ENCODE data around the gene VAV3. TPM values are rescaled to one million over a fixed set of nuclear protein-coding genes. Genes with fewer than 3 reads are reported as not detected.
A peak's percentile ranks its signal among the peaks of the same experiment; 100 is the strongest.

Gene VAV3
- polyA plus RNA-seq, 2 donors = 23.9 to 35.5 TPM

DNA sequence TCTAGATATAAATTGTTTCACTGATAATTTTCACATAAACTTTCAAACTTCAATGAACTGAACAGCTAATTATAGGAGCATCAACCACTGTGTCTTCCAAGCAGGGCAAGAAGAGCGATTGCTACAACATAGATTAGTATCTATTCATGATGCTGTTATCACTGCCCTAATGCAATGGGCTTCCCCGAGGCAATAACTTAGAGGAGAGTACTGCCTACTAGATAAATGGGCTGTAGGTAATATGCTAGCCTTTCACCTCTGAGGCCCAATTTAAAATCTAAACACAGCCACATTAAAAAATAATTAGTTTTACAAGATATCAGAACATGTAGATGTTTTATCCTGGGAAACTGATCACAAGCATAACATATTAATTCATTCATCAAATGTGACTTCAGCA, 318.0 kb downstream of the VAV3 start:
- WGBS, 2 donors = 78 to 86% methylated on average over 2 of the region's 2 CpGs
- H3K9me3 ChIP-seq (ENCODE audit: control insufficient read depth in 2 of 2, insufficient read depth in 1 of 2, low read depth in 1 of 2, low read length in 1 of 2) = no peaks in the 10 kb centered on the region
- peaks cover 0 to 4% of the 10 kb centered on the region in 2 donors for H3K36me3 ChIP-seq (ENCODE audit: control insufficient read depth in 2 of 2, insufficient read depth in 2 of 2, low read length in 1 of 2)
- H3K4me3 ChIP-seq (ENCODE audit: low read depth in 1 of 2, low read length in 2 of 2) = no peak overlapping the region
- no peak overlapping the region for H3K27ac ChIP-seq (ENCODE audit: low read depth in 2 of 2, low read length in 1 of 2)
- H3K4me1 ChIP-seq (ENCODE audit: control insufficient read depth in 2 of 2, insufficient read depth in 2 of 2, low read length in 1 of 2) = no peaks in the 10 kb centered on the region
- H3K27me3 ChIP-seq (ENCODE audit: control insufficient read depth in 1 of 2, insufficient read depth in 2 of 2, low read length in 2 of 2) = no peaks in the 10 kb centered on the region

DNA sequence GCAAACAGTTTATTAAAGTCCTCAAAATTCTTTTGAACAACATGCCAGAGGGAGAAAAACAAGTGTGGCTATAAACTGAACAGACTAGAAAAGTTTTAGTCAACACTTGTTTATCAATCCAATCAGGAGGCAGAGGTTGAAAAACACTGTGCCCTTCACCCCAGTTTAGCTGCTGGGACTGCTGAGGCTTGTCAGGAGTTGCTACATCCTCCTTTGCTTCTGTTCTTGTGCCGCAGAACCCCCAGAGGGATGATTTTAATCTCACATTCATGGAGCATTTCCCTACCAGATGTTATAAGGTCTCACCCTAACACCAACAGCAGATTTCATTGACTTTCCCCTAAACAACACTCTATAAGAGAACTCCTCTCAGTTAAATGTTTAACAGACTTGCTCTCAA, 321.2 kb downstream of the VAV3 start:
- 30 to 38% methylated on average over 1 of the region's 1 CpG for WGBS, 2 donors
- no peak overlapping the region for H3K4me3 ChIP-seq (ENCODE audit: low read depth in 1 of 2, low read length in 2 of 2)
- H3K27ac ChIP-seq (ENCODE audit: low read depth in 2 of 2, low read length in 1 of 2) = no peak overlapping the region
- H3K27me3 ChIP-seq (ENCODE audit: control insufficient read depth in 1 of 2, insufficient read depth in 2 of 2, low read length in 2 of 2) = no peaks in the 10 kb centered on the region
- no peaks in the 10 kb centered on the region for H3K9me3 ChIP-seq (ENCODE audit: control insufficient read depth in 2 of 2, insufficient read depth in 1 of 2, low read depth in 1 of 2, low read length in 1 of 2)
- H3K4me1 ChIP-seq (ENCODE audit: control insufficient read depth in 2 of 2, insufficient read depth in 2 of 2, low read length in 1 of 2) = no peaks in the 10 kb centered on the region
- H3K36me3 ChIP-seq (ENCODE audit: control insufficient read depth in 2 of 2, insufficient read depth in 2 of 2, low read length in 1 of 2) = peaks cover 0 to 6% of the 10 kb centered on the region in 2 donors

DNA sequence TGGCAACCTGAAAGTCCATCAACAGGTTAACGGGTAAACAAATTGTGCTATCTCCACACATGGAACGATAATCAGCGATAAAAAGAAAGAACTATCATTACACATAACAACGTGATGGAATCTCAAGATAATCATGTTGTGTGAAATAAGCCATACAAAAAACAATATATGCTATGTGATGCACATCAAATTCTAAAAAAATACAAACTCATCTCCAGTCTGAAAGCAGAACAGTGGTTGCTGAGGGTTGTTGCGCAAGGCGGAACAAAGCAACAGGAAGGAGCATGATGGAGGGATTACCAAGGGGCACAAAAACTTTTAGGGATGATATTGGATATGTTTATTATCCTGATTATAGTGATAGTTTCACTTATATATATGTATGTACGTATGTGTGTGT, 324.8 kb downstream of the VAV3 start:
- peaks cover 0 to 6% of the 10 kb centered on the region in 2 donors for H3K36me3 ChIP-seq (ENCODE audit: control insufficient read depth in 2 of 2, insufficient read depth in 2 of 2, low read length in 1 of 2)

DNA sequence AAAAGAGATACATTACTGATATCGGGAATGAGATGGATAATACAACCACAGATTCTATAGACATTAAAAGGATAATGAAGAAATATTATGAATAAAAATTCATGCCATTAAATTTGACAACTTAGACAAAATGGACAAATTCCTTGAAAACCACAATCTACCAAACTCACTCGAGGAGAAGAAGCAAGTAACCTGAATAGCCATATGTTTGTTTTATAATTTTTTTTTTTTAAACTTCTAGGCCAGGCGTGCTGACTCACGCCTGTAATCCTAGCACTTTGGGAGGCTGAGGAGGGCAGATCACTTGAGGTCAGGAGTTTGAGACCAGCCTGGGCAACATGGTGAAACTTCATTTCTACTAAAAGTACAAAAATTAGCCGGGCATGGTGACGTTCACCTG, 327.9 kb downstream of the VAV3 start:
- peaks cover 0 to 3% of the 10 kb centered on the region in 2 donors for H3K36me3 ChIP-seq (ENCODE audit: control insufficient read depth in 2 of 2, insufficient read depth in 2 of 2, low read length in 1 of 2)
- H3K9me3 ChIP-seq (ENCODE audit: control insufficient read depth in 2 of 2, insufficient read depth in 1 of 2, low read depth in 1 of 2, low read length in 1 of 2) = no peaks in the 10 kb centered on the region
- H3K27ac ChIP-seq (ENCODE audit: low read depth in 2 of 2, low read length in 1 of 2) = no peak overlapping the region
- no peaks in the 10 kb centered on the region for H3K4me1 ChIP-seq (ENCODE audit: control insufficient read depth in 2 of 2, insufficient read depth in 2 of 2, low read length in 1 of 2)
- 72 to 80% methylated on average over 6 of the region's 6 CpGs for WGBS, 2 donors
- H3K4me3 ChIP-seq (ENCODE audit: low read depth in 1 of 2, low read length in 2 of 2) = no peak overlapping the region
- H3K27me3 ChIP-seq (ENCODE audit: control insufficient read depth in 1 of 2, insufficient read depth in 2 of 2, low read length in 2 of 2) = no peaks in the 10 kb centered on the region

More for the DNA sequence above, 324.8 kb downstream of the VAV3 start:
- no peaks in the 10 kb centered on the region for H3K27me3 ChIP-seq (ENCODE audit: control insufficient read depth in 1 of 2, insufficient read depth in 2 of 2, low read length in 2 of 2)
- H3K4me3 ChIP-seq (ENCODE audit: low read depth in 1 of 2, low read length in 2 of 2) = no peak overlapping the region
- no peaks in the 10 kb centered on the region for H3K4me1 ChIP-seq (ENCODE audit: control insufficient read depth in 2 of 2, insufficient read depth in 2 of 2, low read length in 1 of 2)
- 84% methylated on average over 7 of the region's 7 CpGs for WGBS, 2 donors
- H3K9me3 ChIP-seq (ENCODE audit: control insufficient read depth in 2 of 2, insufficient read depth in 1 of 2, low read depth in 1 of 2, low read length in 1 of 2) = no peaks in the 10 kb centered on the region
- H3K27ac ChIP-seq (ENCODE audit: low read depth in 2 of 2, low read length in 1 of 2) = no peak overlapping the region

DNA sequence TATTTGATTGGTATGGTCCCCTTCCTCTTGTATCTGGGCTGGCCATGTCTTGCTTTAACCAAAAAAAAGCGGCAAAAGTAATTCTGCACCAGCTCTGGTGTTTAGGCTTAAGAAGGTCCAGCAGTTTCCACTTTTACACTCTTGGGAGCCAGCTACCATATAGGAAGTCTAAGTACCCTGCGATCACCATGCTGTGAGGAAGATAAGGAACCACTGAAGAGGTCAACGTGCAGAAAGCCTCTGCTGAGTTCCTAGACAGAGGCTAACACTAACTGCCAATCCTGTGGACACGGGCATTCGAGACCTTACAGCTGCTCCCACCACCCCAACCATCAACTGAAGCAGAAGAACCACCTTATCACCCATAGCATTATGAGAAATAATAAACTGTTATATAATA, 331.4 kb downstream of the VAV3 start:
- whole genome bisulfite sequencing, 2 donors = 77 to 83% methylated on average over 5 of the region's 5 CpGs
- Histone ChIP-seq H3K27ac (ENCODE audit: low read depth in 2 of 2, low read length in 1 of 2) (peak overlapping the region in 1 of 2 donors; percentile 4), H3K27me3 (ENCODE audit: control insufficient read depth in 1 of 2, insufficient read depth in 2 of 2, low read length in 2 of 2) (no peaks in the 10 kb centered on the region), H3K4me1 (ENCODE audit: control insufficient read depth in 2 of 2, insufficient read depth in 2 of 2, low read length in 1 of 2) (no peaks in the 10 kb centered on the region), H3K9me3 (ENCODE audit: control insufficient read depth in 2 of 2, insufficient read depth in 1 of 2, low read depth in 1 of 2, low read length in 1 of 2) (no peaks in the 10 kb centered on the region), H3K36me3 (ENCODE audit: control insufficient read depth in 2 of 2, insufficient read depth in 2 of 2, low read length in 1 of 2) (no peaks in the 10 kb centered on the region), H3K4me3 (ENCODE audit: low read depth in 1 of 2, low read length in 2 of 2) (no peak overlapping the region)

DNA sequence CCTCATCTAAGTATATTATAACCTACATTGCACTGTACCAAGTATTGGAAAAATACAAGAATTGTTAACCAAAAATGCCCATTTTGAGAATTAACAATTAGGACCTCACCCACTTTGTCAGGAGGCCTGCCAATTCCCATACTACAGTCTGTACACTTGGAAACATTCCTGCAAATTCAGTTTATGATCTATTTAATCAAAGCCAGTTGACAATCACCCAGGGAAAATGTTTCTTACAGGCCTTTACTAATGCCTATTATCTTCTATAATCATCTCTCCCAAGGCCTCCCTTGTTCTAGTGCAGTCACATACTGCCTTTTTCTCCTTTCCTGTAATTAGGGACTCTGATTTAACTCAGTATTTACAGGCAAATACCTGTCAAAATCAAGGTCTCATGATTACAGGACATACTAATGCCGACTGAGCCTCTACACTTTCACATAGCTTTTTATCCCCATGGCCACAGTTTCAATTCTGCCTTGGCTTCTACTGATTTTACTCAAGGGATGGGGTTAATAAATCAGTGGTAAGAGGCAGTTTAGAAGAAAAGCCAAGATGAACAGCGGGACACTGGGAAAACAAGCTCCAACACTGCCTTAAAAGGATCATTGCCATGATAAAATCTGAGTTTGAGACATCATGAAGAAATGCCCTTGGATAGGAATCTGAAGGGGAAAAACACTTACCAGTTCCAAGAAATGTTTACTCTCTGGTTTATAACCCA, 338.7 kb downstream of the VAV3 start:
- Histone ChIP-seq H3K9me3 (ENCODE audit: control insufficient read depth in 2 of 2, insufficient read depth in 1 of 2, low read depth in 1 of 2, low read length in 1 of 2) (no peaks in the 10 kb centered on the region), H3K4me3 (ENCODE audit: low read depth in 1 of 2, low read length in 2 of 2) (no peak overlapping the region), H3K27me3 (ENCODE audit: control insufficient read depth in 1 of 2, insufficient read depth in 2 of 2, low read length in 2 of 2) (no peaks in the 10 kb centered on the region), H3K27ac (ENCODE audit: low read depth in 2 of 2, low read length in 1 of 2) (no peak overlapping the region), H3K36me3 (ENCODE audit: control insufficient read depth in 2 of 2, insufficient read depth in 2 of 2, low read length in 1 of 2) (no peaks in the 10 kb centered on the region), H3K4me1 (ENCODE audit: control insufficient read depth in 2 of 2, insufficient read depth in 2 of 2, low read length in 1 of 2) (no peaks in the 10 kb centered on the region)
- WGBS, 2 donors = 48 to 51% methylated on average over 2 of the region's 2 CpGs

DNA sequence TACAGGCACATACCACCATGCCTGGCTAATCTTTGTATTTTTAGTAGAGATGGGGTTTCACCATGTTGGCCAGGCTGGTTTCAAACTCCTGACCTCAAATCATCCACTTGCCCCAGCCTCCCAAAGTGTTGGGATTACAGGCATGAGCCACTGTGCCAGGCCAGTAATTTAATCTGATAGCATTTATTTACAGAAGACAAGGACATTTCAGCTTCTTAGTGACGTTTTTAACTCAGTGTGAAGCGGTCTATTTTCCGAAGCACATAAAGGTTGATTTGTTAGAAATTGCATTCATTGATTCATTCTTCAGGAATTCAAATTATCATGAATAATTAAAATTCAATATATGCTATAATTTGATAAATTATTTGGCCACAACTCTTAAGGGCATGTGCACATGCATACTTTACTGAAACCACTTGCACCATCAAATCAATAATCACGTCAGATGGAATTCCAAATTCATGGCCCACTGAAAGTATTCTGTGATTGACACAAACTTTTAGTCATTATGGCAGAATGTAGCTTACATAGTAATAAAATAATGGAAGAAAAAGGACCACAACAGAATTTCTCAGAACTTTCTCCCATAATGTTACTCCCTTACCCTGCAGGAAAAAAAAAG, 339.5 kb downstream of the VAV3 start:
- Histone ChIP-seq H3K4me1 (ENCODE audit: control insufficient read depth in 2 of 2, insufficient read depth in 2 of 2, low read length in 1 of 2) (no peaks in the 10 kb centered on the region), H3K36me3 (ENCODE audit: control insufficient read depth in 2 of 2, insufficient read depth in 2 of 2, low read length in 1 of 2) (no peaks in the 10 kb centered on the region), H3K27me3 (ENCODE audit: control insufficient read depth in 1 of 2, insufficient read depth in 2 of 2, low read length in 2 of 2) (no peaks in the 10 kb centered on the region), H3K4me3 (ENCODE audit: low read depth in 1 of 2, low read length in 2 of 2) (no peak overlapping the region), H3K9me3 (ENCODE audit: control insufficient read depth in 2 of 2, insufficient read depth in 1 of 2, low read depth in 1 of 2, low read length in 1 of 2) (no peaks in the 10 kb centered on the region), H3K27ac (ENCODE audit: low read depth in 2 of 2, low read length in 1 of 2) (no peak overlapping the region)
- 78 to 86% methylated on average over 4 of the region's 4 CpGs for WGBS, 2 donors

DNA sequence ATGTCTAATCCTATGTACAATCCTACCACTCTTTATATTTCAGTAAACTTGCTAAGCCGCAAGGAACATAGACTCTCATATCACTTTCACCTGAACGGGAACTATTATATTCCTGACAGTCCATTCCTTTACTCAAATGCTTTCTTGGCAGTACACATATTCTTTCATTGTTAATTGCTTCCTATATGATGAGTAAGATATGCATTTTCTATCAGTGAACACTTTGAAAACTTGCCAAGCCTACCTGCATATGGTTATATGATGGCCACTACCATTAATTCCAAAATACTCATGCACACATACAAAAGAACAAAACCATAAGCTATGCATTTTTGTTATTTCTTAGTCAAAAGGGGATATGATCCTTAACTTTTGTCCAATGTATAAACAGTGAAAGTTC, 341.5 kb downstream of the VAV3 start:
- H3K27ac ChIP-seq (ENCODE audit: low read depth in 2 of 2, low read length in 1 of 2) = no peak overlapping the region
- H3K27me3 ChIP-seq (ENCODE audit: control insufficient read depth in 1 of 2, insufficient read depth in 2 of 2, low read length in 2 of 2) = no peaks in the 10 kb centered on the region
- H3K4me1 ChIP-seq (ENCODE audit: control insufficient read depth in 2 of 2, insufficient read depth in 2 of 2, low read length in 1 of 2) = no peaks in the 10 kb centered on the region
- no peaks in the 10 kb centered on the region for H3K36me3 ChIP-seq (ENCODE audit: control insufficient read depth in 2 of 2, insufficient read depth in 2 of 2, low read length in 1 of 2)
- no peaks in the 10 kb centered on the region for H3K9me3 ChIP-seq (ENCODE audit: control insufficient read depth in 2 of 2, insufficient read depth in 1 of 2, low read depth in 1 of 2, low read length in 1 of 2)
- no peak overlapping the region for H3K4me3 ChIP-seq (ENCODE audit: low read depth in 1 of 2, low read length in 2 of 2)
- 78 to 84% methylated on average over 2 of the region's 2 CpGs for WGBS, 2 donors

DNA sequence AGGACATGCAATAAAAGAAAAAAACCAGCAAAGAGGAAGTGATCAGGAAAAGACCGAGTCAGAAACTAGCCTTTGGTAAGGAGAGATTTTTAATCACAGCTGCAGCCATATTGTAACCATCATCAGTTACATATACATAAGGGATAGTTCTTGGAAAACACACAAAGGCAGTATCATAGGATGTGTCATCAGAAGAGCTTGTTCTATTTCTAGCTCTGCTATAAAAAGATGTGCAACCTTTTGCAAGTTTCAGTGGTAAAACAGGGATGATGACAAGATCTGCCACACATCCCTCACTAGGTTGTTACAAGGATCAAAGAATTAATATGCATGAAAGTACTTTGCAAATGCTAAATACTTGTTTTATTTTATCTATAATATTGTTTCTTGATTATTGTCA, 342.0 kb downstream of the VAV3 start:
- Histone ChIP-seq H3K4me1 (ENCODE audit: control insufficient read depth in 2 of 2, insufficient read depth in 2 of 2, low read length in 1 of 2) (no peaks in the 10 kb centered on the region), H3K27ac (ENCODE audit: low read depth in 2 of 2, low read length in 1 of 2) (no peak overlapping the region), H3K4me3 (ENCODE audit: low read depth in 1 of 2, low read length in 2 of 2) (no peak overlapping the region), H3K9me3 (ENCODE audit: control insufficient read depth in 2 of 2, insufficient read depth in 1 of 2, low read depth in 1 of 2, low read length in 1 of 2) (no peaks in the 10 kb centered on the region), H3K36me3 (ENCODE audit: control insufficient read depth in 2 of 2, insufficient read depth in 2 of 2, low read length in 1 of 2) (peaks cover 0 to under 1% of the 10 kb centered on the region in 2 donors), H3K27me3 (ENCODE audit: control insufficient read depth in 1 of 2, insufficient read depth in 2 of 2, low read length in 2 of 2) (no peaks in the 10 kb centered on the region)
- WGBS, 2 donors = 53 to 69% methylated on average over 1 of the region's 1 CpG

DNA sequence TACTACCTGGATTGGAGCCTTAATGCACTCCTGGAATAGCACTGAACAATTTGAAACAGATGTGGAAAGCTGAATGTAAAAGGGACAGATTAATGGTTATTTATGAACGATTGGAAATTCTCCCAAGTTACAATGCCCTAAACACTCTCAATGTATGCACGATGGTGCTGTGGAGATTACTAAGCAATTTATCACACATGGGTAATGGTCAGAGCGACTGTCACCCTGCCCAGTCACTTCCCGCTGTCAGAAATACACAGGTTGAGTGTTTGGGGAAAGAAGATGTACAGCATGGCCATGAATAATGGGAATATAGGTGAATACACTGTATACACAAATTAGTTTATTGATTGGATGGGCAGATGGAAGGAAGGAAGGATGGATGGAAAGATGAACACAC, 342.4 kb downstream of the VAV3 start:
- 62 to 65% methylated on average over 4 of the region's 4 CpGs for WGBS, 2 donors
- Histone ChIP-seq H3K36me3 (ENCODE audit: control insufficient read depth in 2 of 2, insufficient read depth in 2 of 2, low read length in 1 of 2) (peaks cover 0 to 4% of the 10 kb centered on the region in 2 donors), H3K9me3 (ENCODE audit: control insufficient read depth in 2 of 2, insufficient read depth in 1 of 2, low read depth in 1 of 2, low read length in 1 of 2) (no peaks in the 10 kb centered on the region), H3K4me3 (ENCODE audit: low read depth in 1 of 2, low read length in 2 of 2) (no peak overlapping the region), H3K27me3 (ENCODE audit: control insufficient read depth in 1 of 2, insufficient read depth in 2 of 2, low read length in 2 of 2) (no peaks in the 10 kb centered on the region), H3K4me1 (ENCODE audit: control insufficient read depth in 2 of 2, insufficient read depth in 2 of 2, low read length in 1 of 2) (no peaks in the 10 kb centered on the region), H3K27ac (ENCODE audit: low read depth in 2 of 2, low read length in 1 of 2) (no peak overlapping the region)
